ENCODE data around the gene MCTP1. TPM values are rescaled to one million over a fixed set of nuclear protein-coding genes. Genes with fewer than 3 reads are reported as not detected.

The MCTP1 gene
- total RNA-seq, 1 donor from 2014 or later = 12.8 TPM

DNA sequence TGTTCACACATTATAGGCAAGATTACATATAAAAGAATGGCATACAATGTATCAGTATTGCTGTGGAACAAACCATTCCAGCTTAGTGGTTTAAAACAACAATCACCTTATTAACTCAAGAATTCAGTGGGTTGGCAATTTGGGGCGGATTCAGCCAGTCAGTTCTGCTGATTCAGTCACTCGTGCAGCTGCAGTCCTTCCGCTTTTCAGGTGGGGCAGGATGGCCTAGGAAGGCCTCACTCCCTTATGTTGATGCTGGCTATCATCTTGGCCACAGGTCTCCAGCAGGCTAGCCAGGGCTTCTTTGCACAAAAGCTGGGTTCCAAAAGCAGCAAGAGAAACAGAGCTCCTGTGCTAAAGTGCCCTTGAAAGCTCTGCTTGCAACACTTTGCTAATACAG is 150.6 kb downstream of the MCTP1 start:
- no peak for DNase-seq (ENCODE audit: extremely low spot score in 2 of 2)
- H3K36me3 ChIP-seq = no peaks in the 10 kb centered on the region
- H3K4me3 ChIP-seq = no peak overlapping the region
- no peaks in the 10 kb centered on the region for H3K27me3 ChIP-seq
- H3K27ac ChIP-seq = no peak overlapping the region
- intact Hi-C loops (cut with DNase I) = no loop called here
- H3K4me1 ChIP-seq = no peaks in the 10 kb centered on the region
- TF ChIP-seq, protein P1, sequence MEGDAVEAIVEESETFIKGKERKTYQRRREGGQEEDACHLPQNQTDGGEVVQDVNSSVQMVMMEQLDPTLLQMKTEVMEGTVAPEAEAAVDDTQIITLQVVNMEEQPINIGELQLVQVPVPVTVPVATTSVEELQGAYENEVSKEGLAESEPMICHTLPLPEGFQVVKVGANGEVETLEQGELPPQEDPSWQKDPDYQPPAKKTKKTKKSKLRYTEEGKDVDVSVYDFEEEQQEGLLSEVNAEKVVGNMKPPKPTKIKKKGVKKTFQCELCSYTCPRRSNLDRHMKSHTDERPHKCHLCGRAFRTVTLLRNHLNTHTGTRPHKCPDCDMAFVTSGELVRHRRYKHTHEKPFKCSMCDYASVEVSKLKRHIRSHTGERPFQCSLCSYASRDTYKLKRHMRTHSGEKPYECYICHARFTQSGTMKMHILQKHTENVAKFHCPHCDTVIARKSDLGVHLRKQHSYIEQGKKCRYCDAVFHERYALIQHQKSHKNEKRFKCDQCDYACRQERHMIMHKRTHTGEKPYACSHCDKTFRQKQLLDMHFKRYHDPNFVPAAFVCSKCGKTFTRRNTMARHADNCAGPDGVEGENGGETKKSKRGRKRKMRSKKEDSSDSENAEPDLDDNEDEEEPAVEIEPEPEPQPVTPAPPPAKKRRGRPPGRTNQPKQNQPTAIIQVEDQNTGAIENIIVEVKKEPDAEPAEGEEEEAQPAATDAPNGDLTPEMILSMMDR (IDR thresholded peaks at IDR 0.05) = no peak
- no peak for TF ChIP-seq POLR2A (IDR thresholded peaks at IDR 0.05)
- no peaks in the 10 kb centered on the region for H3K9me3 ChIP-seq

DNA sequence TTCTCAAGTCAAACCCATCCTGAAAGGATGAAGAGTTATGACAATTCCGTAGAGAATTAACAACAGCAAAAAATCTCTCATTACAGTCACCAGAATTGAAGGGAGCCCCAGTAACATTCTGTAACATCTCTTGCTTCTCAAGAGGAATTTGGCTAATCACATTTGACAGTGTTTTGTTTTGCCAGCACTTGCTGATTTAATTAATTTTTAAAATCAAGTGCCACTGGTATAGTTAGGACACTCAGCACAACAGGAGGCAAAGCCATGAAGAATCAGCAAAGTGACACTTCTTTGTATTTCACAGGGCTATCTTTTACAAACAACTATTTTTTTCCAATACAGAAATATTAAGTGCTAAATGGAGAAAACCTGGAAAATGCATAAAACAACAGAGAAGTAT is 152.8 kb downstream of the MCTP1 start:
- no peaks in the 10 kb centered on the region for H3K27me3 ChIP-seq
- H3K36me3 ChIP-seq = no peaks in the 10 kb centered on the region
- intact Hi-C loops (cut with DNase I) = no loop called here
- no peak for TF ChIP-seq POLR2A (IDR thresholded peaks at IDR 0.05)
- TF ChIP-seq, protein P1 (IDR thresholded peaks at IDR 0.05) = no peak
- TF ChIP-seq POLR2AphosphoS5 (IDR thresholded peaks at IDR 0.05; ENCODE audit: insufficient read depth in 1 of 2, low read depth in 1 of 2) = no peak
- no peak overlapping the region for H3K27ac ChIP-seq
- no peaks in the 10 kb centered on the region for H3K4me1 ChIP-seq
- no peak overlapping the region for H3K4me3 ChIP-seq
- DNase-seq (ENCODE audit: extremely low spot score in 2 of 2) = no peak
- H3K9me3 ChIP-seq = no peaks in the 10 kb centered on the region

DNA sequence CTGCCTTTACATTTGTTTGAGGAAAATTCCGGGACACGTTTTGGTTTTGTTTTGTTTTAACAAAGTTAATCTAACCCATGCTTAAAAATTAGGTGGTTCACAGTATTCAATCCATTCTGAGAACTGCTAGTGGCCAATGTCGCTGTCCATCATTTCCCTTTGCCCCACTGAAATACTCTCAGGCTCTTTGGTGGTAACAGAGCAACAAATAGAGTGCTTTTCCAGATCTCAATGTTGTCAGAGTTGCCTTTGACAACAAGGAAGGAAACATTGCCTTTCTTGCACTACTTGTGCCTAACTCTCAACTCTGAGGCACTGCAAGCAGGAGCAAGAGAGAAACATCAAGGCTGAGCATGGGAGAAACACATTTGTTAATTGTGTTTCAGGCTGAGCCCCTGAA is 154.0 kb downstream of the MCTP1 start:
- TF ChIP-seq POLR2A (IDR thresholded peaks at IDR 0.05) = no peak
- no peak for TF ChIP-seq POLR2AphosphoS5 (IDR thresholded peaks at IDR 0.05; ENCODE audit: insufficient read depth in 1 of 2, low read depth in 1 of 2)
- TF ChIP-seq, protein P1 (IDR thresholded peaks at IDR 0.05) = no peak
- no peaks in the 10 kb centered on the region for H3K9me3 ChIP-seq

DNA sequence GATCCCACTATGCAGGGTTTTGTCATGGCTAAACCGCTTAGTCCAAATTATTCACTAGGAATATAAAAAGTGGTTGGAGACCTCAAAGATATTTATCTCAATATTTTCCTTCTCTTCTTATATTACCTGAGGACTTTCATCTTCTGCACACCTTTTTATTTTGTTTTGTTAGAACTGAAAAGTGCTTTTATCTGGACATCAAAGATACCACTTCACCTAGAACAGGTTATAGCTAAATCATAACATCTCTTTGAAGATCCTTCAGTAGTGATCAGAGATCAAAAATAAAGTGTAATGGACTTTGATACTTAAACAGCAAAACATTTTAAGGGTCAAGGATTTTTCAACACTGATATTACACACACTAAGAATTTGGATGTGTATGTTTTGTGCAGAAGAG is 160.2 kb downstream of the MCTP1 start:
- no peak overlapping the region for H3K27ac ChIP-seq

More for the DNA sequence above, 154.0 kb downstream of the MCTP1 start:
- no peak overlapping the region for H3K4me3 ChIP-seq
- intact Hi-C loops (cut with DNase I) = no loop called here
- H3K27ac ChIP-seq = no peak overlapping the region
- H3K36me3 ChIP-seq = no peaks in the 10 kb centered on the region
- no peaks in the 10 kb centered on the region for H3K4me1 ChIP-seq
- H3K27me3 ChIP-seq = no peaks in the 10 kb centered on the region
- DNase-seq (ENCODE audit: extremely low spot score in 2 of 2) = no peak

DNA sequence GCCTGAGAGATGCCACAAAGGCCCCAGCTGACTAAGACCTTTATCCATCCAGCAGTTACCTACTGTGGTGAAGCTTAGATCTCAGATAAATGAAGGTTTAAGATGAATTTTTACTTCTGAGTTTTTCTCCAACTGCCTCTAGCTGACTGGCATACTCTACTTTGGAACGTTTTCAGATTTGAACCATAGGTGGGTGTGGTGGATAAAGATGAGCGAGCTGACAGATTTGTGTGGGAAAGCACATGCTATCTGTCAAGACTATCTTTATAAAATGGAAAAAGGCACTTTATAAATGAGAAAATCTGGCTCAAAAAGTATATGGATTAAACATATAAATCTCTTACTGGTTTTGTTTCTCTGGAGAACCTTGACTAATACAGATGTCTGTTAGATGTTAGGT is 160.8 kb downstream of the MCTP1 start:
- DNase-seq (ENCODE audit: extremely low spot score in 2 of 2) = no peak
- intact Hi-C loops (cut with DNase I) = no loop called here
- TF ChIP-seq POLR2AphosphoS5 (IDR thresholded peaks at IDR 0.05; ENCODE audit: insufficient read depth in 1 of 2, low read depth in 1 of 2) = no peak
- TF ChIP-seq POLR2A (IDR thresholded peaks at IDR 0.05) = no peak
- TF ChIP-seq, protein P1 (IDR thresholded peaks at IDR 0.05) = no peak
- H3K27me3 ChIP-seq = no peaks in the 10 kb centered on the region
- no peaks in the 10 kb centered on the region for H3K36me3 ChIP-seq
- no peak overlapping the region for H3K4me3 ChIP-seq
- H3K9me3 ChIP-seq = no peaks in the 10 kb centered on the region
- no peaks in the 10 kb centered on the region for H3K4me1 ChIP-seq
- no peak overlapping the region for H3K27ac ChIP-seq

More for the DNA sequence above, 160.2 kb downstream of the MCTP1 start:
- intact Hi-C loops (cut with DNase I) = no loop called here
- no peak overlapping the region for H3K4me3 ChIP-seq
- TF ChIP-seq, protein P1 (IDR thresholded peaks at IDR 0.05) = no peak
- no peak for TF ChIP-seq POLR2AphosphoS5 (IDR thresholded peaks at IDR 0.05; ENCODE audit: insufficient read depth in 1 of 2, low read depth in 1 of 2)
- TF ChIP-seq POLR2A (IDR thresholded peaks at IDR 0.05) = no peak
- H3K36me3 ChIP-seq = no peaks in the 10 kb centered on the region
- H3K27me3 ChIP-seq = no peaks in the 10 kb centered on the region
- no peak for DNase-seq (ENCODE audit: extremely low spot score in 2 of 2)
- no peaks in the 10 kb centered on the region for H3K4me1 ChIP-seq
- no peaks in the 10 kb centered on the region for H3K9me3 ChIP-seq

Data from vagina (tissue), 2 donors.